ENCODE results near the gene RYR2. TPM values are rescaled to one million over a fixed set of nuclear protein-coding genes. Genes with fewer than 3 reads are reported as not detected.

RYR2 gene
- total and polyA plus RNA-seq, 9 of the 15 experiments (the other 6 are each of a cell fraction or from before 2014, with no cell fraction given), result 0.03 to 0.42 (median 0.14) TPM

- TF ChIP-seq DEAF1 (CRISPR knock-in tag; IDR thresholded peaks at IDR 0.05) (no peak), CREBBP (IDR thresholded peaks at IDR 0.05; ENCODE audit: low read depth, low read length) (no peak), TFAM (CRISPR knock-in tag; conservative IDR thresholded peaks at IDR 0.05) (no peak), CUX1 (CRISPR knock-in tag; IDR thresholded peaks at IDR 0.05) (no peak), ATF1 (CRISPR knock-in tag; IDR thresholded peaks at IDR 0.05) (no peak), ATF1 (tag; IDR thresholded peaks at IDR 0.05) (no peak), MGA (IDR thresholded peaks at IDR 0.05) (no peak)
Observed at GRCh38 chr1:237009611-237010010, 32.4 kb upstream of the RYR2 start (continued).
